Gastrocnemius medialis (tissue), 4 donors: Measurements from ENCODE around the gene NUTM1. TPM values are rescaled to one million over a fixed set of nuclear protein-coding genes. Genes with fewer than 3 reads are reported as not detected.
"Not testable (repeated sequence)": the region's sequence is repeated elsewhere in the genome, so short reads cannot be mapped to it uniquely, and the experiment has no call there.

Experiments used
- ATAC-seq, 2 donors: fragments of 150-250 bp; one replicate each; pipeline ENCODE4 v1.9.1; 2016
- DNase-seq, 2 donors: peaks; one replicate each; pipeline ENCODE4 v3.0.0-alpha.2; 2019
- H3K27ac ChIP-seq, 4 donors: fragments of 200-600 bp; sonication (generic); 1 replicate in 1 of 4; 2 replicates in 3 of 4; pipeline ENCODE4 v1.5.1; 2016 to 2018; ENCODE audit warnings: mild to moderate bottlenecking in 2 of 4, moderate library complexity in 1 of 4
- H3K27me3 ChIP-seq, 3 donors: fragments of 200-600 bp; sonication (generic) in 2 of 3; 1 replicate in 1 of 3; 2 replicates in 2 of 3; pipeline versions ENCODE4 v1.5.1 to v1.6.0; 2016 to 2019; ENCODE audit warnings: mild to moderate bottlenecking in 1 of 3, moderate library complexity in 1 of 3
- H3K36me3 ChIP-seq, 2 donors: fragments of 200-600 bp; sonication (generic) in 1 of 2; one replicate each; pipeline ENCODE4 v1.5.1; 2017 to 2018
- H3K4me1 ChIP-seq, 2 donors: fragments of 200-600 bp; sonication (generic) in 1 of 2; one replicate each; pipeline ENCODE4 v1.5.1; 2016 to 2017; ENCODE audit warnings: mild to moderate bottlenecking in 2 of 2
- H3K4me3 ChIP-seq, 4 donors: fragments of 200-600 bp; sonication (generic) in 3 of 4; 1 replicate in 1 of 4; 2 replicates in 3 of 4; pipeline ENCODE4 v1.5.1; 2016 to 2019; ENCODE audit warnings: mild to moderate bottlenecking in 2 of 4
- H3K9me3 ChIP-seq, 3 donors: fragments of 200-600 bp; sonication (generic) in 2 of 3; 1 replicate in 1 of 3; 2 replicates in 2 of 3; pipeline ENCODE4 v1.5.1; 2016 to 2019
- CTCF ChIP-seq, 5 experiments: fragments of 450-650 bp in 3 of 5; fragments of 200-600 bp in 2 of 5; sonication (generic) in 2 of 5; IDR thresholded peaks in 4 of 5; conservative IDR thresholded peaks in 1 of 5; 1 replicate in 4 of 5; 2 replicates in 1 of 5; pipeline ENCODE4 v1.5.1; 2016 to 2019; ENCODE audit warnings: antibody characterized with exemption in 5 of 5, mild to moderate bottlenecking in 3 of 5, moderate library complexity in 3 of 5
- POLR2A ChIP-seq, 2 donors: fragments of 450-650 bp; IDR thresholded peaks; one replicate each; pipeline ENCODE4 v1.6.1; 2017; ENCODE audit warnings: antibody characterized with exemption in 2 of 2, mild to moderate bottlenecking in 2 of 2, moderate library complexity in 2 of 2
- in situ Hi-C, 4 donors: fragments of 200-750 bp; cut with MboI; loops; one replicate each; pipeline versions ENCODE4 v1.15.0 to v1.8.0; 2017; ENCODE audit warnings: low sequenced_read_pairs in 4 of 4
- intact Hi-C: fragments of 100-400 bp; cut with DNase I; formaldehyde crosslinking; loops from one replicate; pipeline ENCODE4 v1.15.1; 2023; ENCODE audit warnings: low total_unique reads
- total RNA-seq, 4 donors: library from RNA; depleted of rRNA; stranded (reverse); fragments of >200 nt; gene quantifications; one replicate each; pipeline versions ENCODE4 v1.1.0 to v1.2.3, GENCODE V29; 2016

Gene NUTM1
- total RNA-seq, 4 donors from 2014 or later = not detected

GRCh38 chr15:34347951-34348638 lies 5.0 kb downstream of the NUTM1 start:
- ATAC-seq (no peak), DNase-seq (no peak)
- no peaks in the 10 kb centered on the region for H3K27me3 ChIP-seq
- no peak overlapping the region for H3K4me3 ChIP-seq
- no peaks in the 10 kb centered on the region for H3K9me3 ChIP-seq
- no peak overlapping the region for H3K27ac ChIP-seq
- in situ Hi-C loops (loop anchor here in 1 of 4 donors (10.0 kb wide), 1 partner anchor 113 kb away; no protein-coding TSS in a partner anchor), intact Hi-C loops (loop anchor here (10.0 kb wide), 2 partner anchors 237 to 313 kb away; partner anchors contain the start of genes AVEN and GOLGA8B)
- peaks cover 0 to 3% of the 10 kb centered on the region in 2 donors for H3K4me1 ChIP-seq
- no peaks in the 10 kb centered on the region for H3K36me3 ChIP-seq
- TF ChIP-seq CTCF (IDR thresholded peaks at IDR 0.05 in 4 of 5, conservative IDR thresholded peaks at IDR 0.05 in 1 of 5) (no peak), POLR2A (IDR thresholded peaks at IDR 0.05) (no peak)

- Histone ChIP-seq H3K27ac (no peak overlapping the region), H3K4me1 (no peaks in the 10 kb centered on the region), H3K9me3 (no peaks in the 10 kb centered on the region), H3K36me3 (no peaks in the 10 kb centered on the region), H3K27me3 (no peaks in the 10 kb centered on the region), H3K4me3 (no peak overlapping the region)
- ATAC-seq = no peak
- DNase-seq = no peak
- in situ Hi-C loops = loop anchor here in 1 of 4 donors (10.0 kb wide), 1 partner anchor 114 kb away; no protein-coding TSS in a partner anchor
- intact Hi-C loops = loop anchor here (10.0 kb wide), 2 partner anchors 236 to 314 kb away; partner anchors contain the start of genes AVEN and GOLGA8B
- TF ChIP-seq POLR2A (IDR thresholded peaks at IDR 0.05) = no peak
- no peak for TF ChIP-seq CTCF (IDR thresholded peaks at IDR 0.05 in 4 of 5, conservative IDR thresholded peaks at IDR 0.05 in 1 of 5)
These were observed 5.7 kb downstream of the NUTM1 start for GRCh38 chr15:34348735-34349300.

- no peak for TF ChIP-seq CTCF (IDR thresholded peaks at IDR 0.05 in 4 of 5, conservative IDR thresholded peaks at IDR 0.05 in 1 of 5)
- no peak for TF ChIP-seq POLR2A (IDR thresholded peaks at IDR 0.05)
- Histone ChIP-seq H3K9me3 (no peaks in the 10 kb centered on the region), H3K4me1 (no peaks in the 10 kb centered on the region), H3K27me3 (no peaks in the 10 kb centered on the region), H3K27ac (no peak overlapping the region), H3K36me3 (no peaks in the 10 kb centered on the region), H3K4me3 (no peak overlapping the region)
- no peak for ATAC-seq
- no peak for DNase-seq
- in situ Hi-C loops = loop anchor here in 2 of 4 donors (10.0 to 25.0 kb wide), 4 partner anchors 112 to 638 kb away; partner anchors contain the start of genes EMC4 (in 1 of the 2) and ZNF770 (in 1 of the 2)
- intact Hi-C loops = loop anchor here (10.0 kb wide), 2 partner anchors 235 to 315 kb away; partner anchors contain the start of genes AVEN and GOLGA8B
These were observed 6.7 kb downstream of the NUTM1 start for GRCh38 chr15:34349769-34350168.

- H3K36me3 ChIP-seq, DNase-seq, H3K4me3 ChIP-seq, H3K27me3 ChIP-seq, ATAC-seq, H3K4me1 ChIP-seq, H3K9me3 ChIP-seq, intact Hi-C loops, H3K27ac ChIP-seq: not testable (repeated sequence)
- in situ Hi-C loops = loop anchor here in 1 of 4 donors (25.0 kb wide), 3 partner anchors 116 to 634 kb away; partner anchors contain the start of genes EMC4 and ZNF770
These were observed 9.9 kb downstream of the NUTM1 start for GRCh38 chr15:34352996-34353395.

- intact Hi-C loops (no loop called here), in situ Hi-C loops (loop anchor here in 1 of 4 donors (25.0 kb wide), 3 partner anchors 116 to 634 kb away; partner anchors contain the start of genes EMC4 and ZNF770)
- Histone ChIP-seq H3K36me3 (peaks cover 0 to 4% of the 10 kb centered on the region in 2 donors), H3K27me3 (no peaks in the 10 kb centered on the region), H3K4me1 (no peaks in the 10 kb centered on the region), H3K9me3 (no peaks in the 10 kb centered on the region), H3K4me3 (no peak overlapping the region), H3K27ac (no peak overlapping the region)
- ATAC-seq (no peak), DNase-seq (no peak)
- TF ChIP-seq POLR2A (IDR thresholded peaks at IDR 0.05) (no peak), CTCF (IDR thresholded peaks at IDR 0.05 in 4 of 5, conservative IDR thresholded peaks at IDR 0.05 in 1 of 5) (no peak)
These were observed 10.5 kb downstream of the NUTM1 start for GRCh38 chr15:34353627-34354026.
